Measurements from ENCODE around the gene XXYLT1.

The XXYLT1 gene

GRCh38 chr3:195306369-195306768 lies 35.4 kb upstream of the XXYLT1 start:
- no peak for TF ChIP-seq CTCF (conservative IDR thresholded peaks at IDR 0.05; ENCODE audit: low read depth, low read length)
- no peaks in the 10 kb centered on the region; the same call in 1 of the 2 replicates for H3K36me3 ChIP-seq (ENCODE audit: insufficient read depth)
- H3K9ac ChIP-seq: no peak overlapping the region
- H3K4me1 ChIP-seq (ENCODE audit: low read depth, poor library complexity, severe bottlenecking): no peaks in the 10 kb centered on the region
- no peak overlapping the region for H3K27ac ChIP-seq
- H3K79me2 ChIP-seq (ENCODE audit: insufficient read depth, low read depth): no peaks in the 10 kb centered on the region
- H4K20me1 ChIP-seq (ENCODE audit: insufficient read depth): no peaks in the 10 kb centered on the region
- H3K4me2 ChIP-seq: no peak overlapping the region
- no peaks in the 10 kb centered on the region for H3K27me3 ChIP-seq (ENCODE audit: insufficient read depth, low read depth)
- no peak overlapping the region for H2AFZ ChIP-seq (ENCODE audit: low read depth)
- H3K4me3 ChIP-seq (IDR thresholded peaks at IDR 0.05; ENCODE audit: insufficient read depth, low read depth, low read length): no peak overlapping the region

DNA sequence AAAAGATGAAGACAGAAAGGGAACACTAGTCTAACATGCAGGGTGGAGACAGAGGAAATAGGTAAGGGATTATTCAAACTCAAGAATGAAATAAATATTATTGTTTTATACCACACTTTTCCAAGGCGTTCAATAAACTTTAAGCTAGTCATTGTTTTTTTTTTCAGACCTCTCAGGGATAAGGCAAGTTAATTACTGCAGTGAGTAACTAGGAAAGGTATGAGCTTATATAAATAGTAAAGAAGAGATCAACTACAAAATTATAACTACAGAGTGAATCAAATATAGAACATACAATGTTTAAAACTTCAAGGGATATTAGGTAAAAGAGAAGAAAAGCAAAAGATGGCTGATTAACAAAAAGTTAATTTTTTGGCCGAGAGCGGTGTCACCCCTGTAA lies 31.5 kb upstream of the XXYLT1 start:
- Histone ChIP-seq H3K36me3 (ENCODE audit: insufficient read depth) (no peaks in the 10 kb centered on the region; the same call in 1 of the 2 replicates), H3K4me2 (no peak overlapping the region), H3K27me3 (ENCODE audit: insufficient read depth, low read depth) (no peaks in the 10 kb centered on the region), H2AFZ (ENCODE audit: low read depth) (no peak overlapping the region), H4K20me1 (ENCODE audit: insufficient read depth) (no peaks in the 10 kb centered on the region), H3K4me3 (IDR thresholded peaks at IDR 0.05; ENCODE audit: insufficient read depth, low read depth, low read length) (no peak overlapping the region), H3K4me1 (ENCODE audit: low read depth, poor library complexity, severe bottlenecking) (no peaks in the 10 kb centered on the region), H3K79me2 (ENCODE audit: insufficient read depth, low read depth) (no peaks in the 10 kb centered on the region), H3K9ac (no peak overlapping the region), H3K27ac (no peak overlapping the region)
- TF ChIP-seq CTCF (conservative IDR thresholded peaks at IDR 0.05; ENCODE audit: low read depth, low read length): no peak

GRCh38 chr3:195297446-195297845 lies 26.5 kb upstream of the XXYLT1 start:
- Histone ChIP-seq H3K79me2 (ENCODE audit: insufficient read depth, low read depth) (no peaks in the 10 kb centered on the region), H3K4me2 (no peak overlapping the region), H3K4me3 (IDR thresholded peaks at IDR 0.05; ENCODE audit: insufficient read depth, low read depth, low read length) (no peak overlapping the region), H4K20me1 (ENCODE audit: insufficient read depth) (no peaks in the 10 kb centered on the region), H3K4me1 (ENCODE audit: low read depth, poor library complexity, severe bottlenecking) (peaks cover 8% of the 10 kb centered on the region), H3K9ac (no peak overlapping the region), H3K27me3 (ENCODE audit: insufficient read depth, low read depth) (no peaks in the 10 kb centered on the region), H2AFZ (ENCODE audit: low read depth) (no peak overlapping the region), H3K27ac (no peak overlapping the region), H3K36me3 (ENCODE audit: insufficient read depth) (no peaks in the 10 kb centered on the region)
- no peak for TF ChIP-seq CTCF (conservative IDR thresholded peaks at IDR 0.05; ENCODE audit: low read depth, low read length)

GRCh38 chr3:195296662-195297061 lies 25.7 kb upstream of the XXYLT1 start:
- no peak overlapping the region for H3K9ac ChIP-seq
- no peaks in the 10 kb centered on the region for H4K20me1 ChIP-seq (ENCODE audit: insufficient read depth)

More at GRCh38 chr3:195296662-195297061, 25.7 kb upstream of the XXYLT1 start:
- TF ChIP-seq CTCF (conservative IDR thresholded peaks at IDR 0.05; ENCODE audit: low read depth, low read length): no peak
- Histone ChIP-seq H3K27me3 (ENCODE audit: insufficient read depth, low read depth) (no peaks in the 10 kb centered on the region), H3K79me2 (ENCODE audit: insufficient read depth, low read depth) (no peaks in the 10 kb centered on the region), H3K4me2 (no peak overlapping the region), H2AFZ (ENCODE audit: low read depth) (no peak overlapping the region), H3K4me1 (ENCODE audit: low read depth, poor library complexity, severe bottlenecking) (peaks cover 13% of the 10 kb centered on the region), H3K27ac (no peak overlapping the region), H3K4me3 (IDR thresholded peaks at IDR 0.05; ENCODE audit: insufficient read depth, low read depth, low read length) (no peak overlapping the region), H3K36me3 (ENCODE audit: insufficient read depth) (no peaks in the 10 kb centered on the region; the same call in 1 of the 2 replicates)
